HG03060 (cell line): ENCODE measurements around the gene SPTBN1.

ENCODE experiments used
- ATAC-seq: cut with Tn5 transposase; IDR thresholded peaks from one replicate; pipeline ENCODE4 v1.9.1; 2021; ENCODE audit warnings: low read depth, moderate number of reproducible peaks; ENCODE audit not compliant: unreplicated experiment

Gene SPTBN1

GRCh38 chr2:54455563-54456361, at the start of gene SPTBN1:
Gene SPTBN1 (plus strand): TSS chr2:54456327. CDS start chr2:54526419, 70,092 bp downstream.
- no peak for ATAC-seq

GRCh38 chr2:54407693-54408092, 48.4 kb upstream of the SPTBN1 start:
- no peak for ATAC-seq

GRCh38 chr2:54408288-54408687, 47.8 kb upstream of the SPTBN1 start:
- ATAC-seq, result no peak

GRCh38 chr2:54409752-54410151, 46.4 kb upstream of the SPTBN1 start:
- no peak for ATAC-seq

GRCh38 chr2:54411801-54412354, 44.2 kb upstream of the SPTBN1 start:
- no peak for ATAC-seq

GRCh38 chr2:54416166-54416813, 39.8 kb upstream of the SPTBN1 start:
- ATAC-seq, result no peak

- ATAC-seq, result no peak
Observed at GRCh38 chr2:54416938-54417337, 39.2 kb upstream of the SPTBN1 start.

GRCh38 chr2:54417577-54417976, 38.5 kb upstream of the SPTBN1 start:
- ATAC-seq, result no peak

GRCh38 chr2:54419388-54419787, 36.7 kb upstream of the SPTBN1 start:
- no peak for ATAC-seq

- no peak for ATAC-seq
Observed at GRCh38 chr2:54419855-54420523, 36.1 kb upstream of the SPTBN1 start.

- ATAC-seq, result no peak
Observed at GRCh38 chr2:54420524-54421172, 35.5 kb upstream of the SPTBN1 start.

GRCh38 chr2:54422072-54422581, 34.0 kb upstream of the SPTBN1 start:
- no peak for ATAC-seq

GRCh38 chr2:54423213-54423612, 32.9 kb upstream of the SPTBN1 start:
- ATAC-seq, result no peak

- no peak for ATAC-seq
Observed at GRCh38 chr2:54424555-54425163, 31.5 kb upstream of the SPTBN1 start.

GRCh38 chr2:54428108-54428831, 27.9 kb upstream of the SPTBN1 start:
- no peak for ATAC-seq

- no peak for ATAC-seq
Observed at GRCh38 chr2:54429054-54429453, 27.1 kb upstream of the SPTBN1 start.

- ATAC-seq, result no peak
Observed at GRCh38 chr2:54429811-54430551, 26.1 kb upstream of the SPTBN1 start.

- no peak for ATAC-seq
Observed at GRCh38 chr2:54430649-54431048, 25.5 kb upstream of the SPTBN1 start.
